Prostate gland (tissue), 2 donors: ENCODE results near the gene PGPEP1. TPM values are rescaled to one million over a fixed set of nuclear protein-coding genes. Genes with fewer than 3 reads are reported as not detected.
A peak's percentile ranks its signal among the peaks of the same experiment; 100 is the strongest.

Experiments
- DNase-seq: peaks from one replicate; pipeline ENCODE4 v3.0.0-alpha.2; 2019; ENCODE audit warnings: low spot score
- H3K27ac ChIP-seq, 2 donors: fragments of 200-600 bp; sonication (generic); 2 replicates each; pipeline ENCODE4 v1.5.1; 2017 to 2019
- H3K27me3 ChIP-seq: fragments of 200-600 bp; sonication (generic); replicated peaks from 2 replicates; pipeline ENCODE4 v1.5.1; 2019; ENCODE audit not compliant: insufficient read depth
- H3K36me3 ChIP-seq, 2 donors: fragments of 200-600 bp; sonication (generic); 1 replicate in 1 of 2; 2 replicates in 1 of 2; pipeline versions ENCODE4 v1.5.1 to v1.8.1; 2017 to 2019
- H3K4me1 ChIP-seq: fragments of 200-600 bp; sonication (generic); replicated peaks from 2 replicates; pipeline ENCODE4 v1.5.1; 2019
- H3K4me3 ChIP-seq, 2 donors: fragments of 200-600 bp; sonication (generic); 2 replicates each; pipeline ENCODE4 v1.5.1; 2017 to 2019
- H3K9me3 ChIP-seq: fragments of 200-600 bp; sonication (generic); 2 replicates; pipeline ENCODE4 v1.5.1; 2017
- POLR2A ChIP-seq: fragments of 450-650 bp; IDR thresholded peaks from one replicate; pipeline ENCODE4 v1.6.1; 2016; ENCODE audit warnings: antibody characterized with exemption, mild to moderate bottlenecking
- POLR2AphosphoS5 ChIP-seq: sonication (generic); formaldehyde crosslinking; IDR thresholded peaks from one replicate; pipeline ENCODE4 v1.6.1; 2017; ENCODE audit warnings: antibody characterized with exemption
- WGBS: methylation state at CpG from one replicate; pipeline ENCODE4 v1.1.5; 2018; 5-methylcytosine and 5-hydroxymethylcytosine counted together
- intact Hi-C: fragments of 100-400 bp; cut with DNase I; formaldehyde crosslinking; loops from one replicate; pipeline ENCODE4 v1.14.2; 2022
- total RNA-seq, 2 donors: library from RNA; depleted of rRNA; stranded (reverse); fragments of >200 nt; gene quantifications; one replicate each; pipeline ENCODE4 v1.1.0, GENCODE V29; 2016
- TF ChIP-seq, protein P1 (sequence below), 4 experiments: fragments of 200-600 bp in 2 of 4; fragments of 450-650 bp in 2 of 4; sonication (generic) in 2 of 4; IDR thresholded peaks; 1 replicate in 3 of 4; 2 replicates in 1 of 4; pipeline ENCODE4 v1.5.1; 2016 to 2019; ENCODE audit warnings: antibody characterized with exemption in 4 of 4, mild to moderate bottlenecking in 2 of 4, moderate library complexity in 2 of 4

The PGPEP1 gene
- total RNA-seq, 2 donors from 2014 or later, result 18.0 to 37.3 TPM

- intact Hi-C loops, result no loop called here
- 54% methylated on average over 4 of the region's 4 CpGs for WGBS
- TF ChIP-seq, protein P1, sequence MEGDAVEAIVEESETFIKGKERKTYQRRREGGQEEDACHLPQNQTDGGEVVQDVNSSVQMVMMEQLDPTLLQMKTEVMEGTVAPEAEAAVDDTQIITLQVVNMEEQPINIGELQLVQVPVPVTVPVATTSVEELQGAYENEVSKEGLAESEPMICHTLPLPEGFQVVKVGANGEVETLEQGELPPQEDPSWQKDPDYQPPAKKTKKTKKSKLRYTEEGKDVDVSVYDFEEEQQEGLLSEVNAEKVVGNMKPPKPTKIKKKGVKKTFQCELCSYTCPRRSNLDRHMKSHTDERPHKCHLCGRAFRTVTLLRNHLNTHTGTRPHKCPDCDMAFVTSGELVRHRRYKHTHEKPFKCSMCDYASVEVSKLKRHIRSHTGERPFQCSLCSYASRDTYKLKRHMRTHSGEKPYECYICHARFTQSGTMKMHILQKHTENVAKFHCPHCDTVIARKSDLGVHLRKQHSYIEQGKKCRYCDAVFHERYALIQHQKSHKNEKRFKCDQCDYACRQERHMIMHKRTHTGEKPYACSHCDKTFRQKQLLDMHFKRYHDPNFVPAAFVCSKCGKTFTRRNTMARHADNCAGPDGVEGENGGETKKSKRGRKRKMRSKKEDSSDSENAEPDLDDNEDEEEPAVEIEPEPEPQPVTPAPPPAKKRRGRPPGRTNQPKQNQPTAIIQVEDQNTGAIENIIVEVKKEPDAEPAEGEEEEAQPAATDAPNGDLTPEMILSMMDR (IDR thresholded peaks at IDR 0.05), result no peak
- no peak for TF ChIP-seq POLR2A
- no peak for TF ChIP-seq POLR2AphosphoS5
- Histone ChIP-seq H3K27ac (no peak overlapping the region), H3K4me1 (no peaks in the 10 kb centered on the region), H3K9me3 (no peaks in the 10 kb centered on the region), H3K27me3 (no peaks in the 10 kb centered on the region), H3K4me3 (no peak overlapping the region), H3K36me3 (no peaks in the 10 kb centered on the region)
- no peak for DNase-seq
These were observed 43.1 kb upstream of the PGPEP1 start for GRCh38 chr19:18297308-18297707.

DNA sequence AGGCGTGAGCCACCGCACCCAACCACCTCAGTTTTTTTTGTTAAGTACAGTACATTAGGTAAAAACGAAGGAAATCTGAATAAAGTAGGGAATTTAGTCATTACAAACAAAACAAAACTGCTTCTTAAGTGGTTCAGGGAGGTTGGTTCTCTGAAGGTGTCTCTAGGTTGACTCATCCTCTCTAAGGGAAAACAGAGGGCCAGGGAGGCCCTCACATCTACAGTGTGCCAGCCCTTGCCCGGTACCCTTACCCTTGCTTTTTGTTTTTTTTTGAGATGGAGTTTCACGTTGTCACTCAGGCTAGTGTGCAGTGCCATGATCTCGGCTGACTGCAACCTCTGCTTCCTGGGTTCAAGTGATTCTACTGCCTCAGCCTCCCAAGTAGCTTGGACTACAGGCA is 41.8 kb upstream of the PGPEP1 start:
- Histone ChIP-seq H3K27me3 (no peaks in the 10 kb centered on the region), H3K36me3 (no peaks in the 10 kb centered on the region), H3K4me1 (no peaks in the 10 kb centered on the region), H3K9me3 (no peaks in the 10 kb centered on the region), H3K27ac (no peak overlapping the region), H3K4me3 (no peak overlapping the region)
- TF ChIP-seq POLR2AphosphoS5, result no peak
- TF ChIP-seq POLR2A, result no peak
- TF ChIP-seq, protein P1 (IDR thresholded peaks at IDR 0.05), result no peak
- DNase-seq, result no peak
- WGBS, result 72% methylated on average over 6 of the region's 6 CpGs
- intact Hi-C loops, result no loop called here

- Histone ChIP-seq H3K4me3 (no peak overlapping the region), H3K9me3 (no peaks in the 10 kb centered on the region), H3K36me3 (no peaks in the 10 kb centered on the region), H3K27me3 (no peaks in the 10 kb centered on the region), H3K27ac (no peak overlapping the region), H3K4me1 (no peaks in the 10 kb centered on the region)
- TF ChIP-seq, protein P1 (IDR thresholded peaks at IDR 0.05), result no peak
- no peak for TF ChIP-seq POLR2AphosphoS5
- TF ChIP-seq POLR2A, result no peak
- 90% methylated on average over 9 of the region's 9 CpGs for WGBS
- DNase-seq, result no peak
- intact Hi-C loops, result no loop called here
These were observed 40.7 kb upstream of the PGPEP1 start for GRCh38 chr19:18299654-18300053.

- intact Hi-C loops, result no loop called here
- 50% methylated on average over 18 of the region's 18 CpGs for WGBS
- no peak for DNase-seq
- no peaks in the 10 kb centered on the region for H3K27me3 ChIP-seq
- H3K27ac ChIP-seq, result no peak overlapping the region
- H3K4me3 ChIP-seq, result no peak overlapping the region
- no peaks in the 10 kb centered on the region for H3K36me3 ChIP-seq
- H3K9me3 ChIP-seq, result no peaks in the 10 kb centered on the region
- peaks cover 5% of the 10 kb centered on the region for H3K4me1 ChIP-seq
- TF ChIP-seq, protein P1 (IDR thresholded peaks at IDR 0.05), result no peak
- TF ChIP-seq POLR2AphosphoS5, result peak; percentile 23
- TF ChIP-seq POLR2A, result no peak
These were observed 39.3 kb upstream of the PGPEP1 start for GRCh38 chr19:18300930-18301717.

GRCh38 chr19:18301718-18302111 is 38.7 kb upstream of the PGPEP1 start:
- intact Hi-C loops, result no loop called here
- TF ChIP-seq POLR2A, result no peak
- TF ChIP-seq POLR2AphosphoS5, result no peak
- TF ChIP-seq, protein P1 (IDR thresholded peaks at IDR 0.05), result no peak
- Histone ChIP-seq H3K36me3 (no peaks in the 10 kb centered on the region), H3K27me3 (no peaks in the 10 kb centered on the region), H3K4me3 (no peak overlapping the region), H3K27ac (no peak overlapping the region), H3K4me1 (peaks cover 5% of the 10 kb centered on the region), H3K9me3 (no peaks in the 10 kb centered on the region)
- 52% methylated on average over 4 of the region's 4 CpGs for WGBS
- no peak for DNase-seq
